Measurements from ENCODE around the gene SEC24D.

DNA sequence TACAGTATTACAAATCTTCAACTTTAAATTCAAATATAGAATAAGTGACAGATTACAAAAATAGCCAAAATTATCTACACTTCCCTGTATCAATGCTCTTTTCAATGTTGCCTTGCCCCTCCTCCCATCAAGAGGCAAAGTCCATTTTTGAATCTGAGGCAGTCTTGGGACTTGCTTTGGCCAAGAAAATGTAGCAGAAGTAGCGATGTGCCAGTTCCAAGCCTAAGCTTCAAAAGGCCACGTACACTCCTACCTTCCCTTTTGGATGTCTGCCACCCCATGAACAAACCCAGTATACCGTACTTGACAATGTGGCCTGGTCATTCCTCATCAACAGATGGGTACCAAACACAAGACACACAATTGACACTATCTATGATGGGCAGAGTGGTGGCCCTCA lies 24.1 kb downstream of the SEC24D start:
- TF ChIP-seq, protein P1, sequence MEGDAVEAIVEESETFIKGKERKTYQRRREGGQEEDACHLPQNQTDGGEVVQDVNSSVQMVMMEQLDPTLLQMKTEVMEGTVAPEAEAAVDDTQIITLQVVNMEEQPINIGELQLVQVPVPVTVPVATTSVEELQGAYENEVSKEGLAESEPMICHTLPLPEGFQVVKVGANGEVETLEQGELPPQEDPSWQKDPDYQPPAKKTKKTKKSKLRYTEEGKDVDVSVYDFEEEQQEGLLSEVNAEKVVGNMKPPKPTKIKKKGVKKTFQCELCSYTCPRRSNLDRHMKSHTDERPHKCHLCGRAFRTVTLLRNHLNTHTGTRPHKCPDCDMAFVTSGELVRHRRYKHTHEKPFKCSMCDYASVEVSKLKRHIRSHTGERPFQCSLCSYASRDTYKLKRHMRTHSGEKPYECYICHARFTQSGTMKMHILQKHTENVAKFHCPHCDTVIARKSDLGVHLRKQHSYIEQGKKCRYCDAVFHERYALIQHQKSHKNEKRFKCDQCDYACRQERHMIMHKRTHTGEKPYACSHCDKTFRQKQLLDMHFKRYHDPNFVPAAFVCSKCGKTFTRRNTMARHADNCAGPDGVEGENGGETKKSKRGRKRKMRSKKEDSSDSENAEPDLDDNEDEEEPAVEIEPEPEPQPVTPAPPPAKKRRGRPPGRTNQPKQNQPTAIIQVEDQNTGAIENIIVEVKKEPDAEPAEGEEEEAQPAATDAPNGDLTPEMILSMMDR (IDR thresholded peaks at IDR 0.05; ENCODE audit: insufficient read depth, low read length, poor library complexity, severe bottlenecking): no peak
- TF ChIP-seq EZH2phosphoT487 (conservative IDR thresholded peaks at IDR 0.05; ENCODE audit: low read length): no peak

Data from SU-DHL-6 (cell line).